HG03108 (cell line): ENCODE results near the gene CALHM2.

Source experiments
- ATAC-seq: cut with Tn5 transposase; IDR thresholded peaks from one replicate; pipeline ENCODE4 v1.9.1; 2021; ENCODE audit warnings: moderate library complexity; ENCODE audit not compliant: unreplicated experiment

CALHM2 gene

DNA sequence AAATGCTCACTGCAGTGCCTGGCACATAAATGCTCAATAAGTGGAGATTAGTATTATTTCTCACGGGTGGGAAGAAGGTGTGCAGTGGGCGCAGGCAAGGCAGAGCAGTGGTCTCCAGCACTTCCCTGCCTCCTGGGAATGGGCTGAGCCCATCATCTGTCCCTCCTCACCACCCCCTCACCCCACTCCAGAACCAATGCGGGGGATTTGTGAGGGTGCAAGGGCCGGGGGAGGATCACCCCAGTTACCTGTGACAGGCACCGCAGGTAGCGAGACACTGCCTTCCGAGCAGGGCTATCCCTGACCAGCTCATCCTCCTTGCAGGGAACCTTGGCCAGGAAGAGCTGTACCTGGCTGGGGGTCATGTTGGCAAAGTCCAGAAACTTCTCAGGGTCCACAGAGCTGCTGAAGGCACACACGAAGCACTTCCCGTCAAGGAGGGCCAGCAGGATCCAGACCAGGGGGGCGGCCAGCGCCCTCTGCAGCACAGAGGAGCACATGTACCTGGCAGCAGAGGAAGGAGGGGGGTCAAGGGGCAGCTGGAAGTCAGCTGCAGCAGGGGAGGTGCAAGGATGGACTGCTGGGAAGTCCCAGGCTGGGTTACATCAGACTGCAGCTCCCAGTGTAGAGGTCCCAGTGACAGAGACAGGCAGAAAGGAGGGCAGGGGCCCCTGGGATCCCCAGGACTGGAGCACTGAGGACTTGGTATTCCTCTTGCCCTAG, 24.0 kb upstream of the CALHM2 start:
- ATAC-seq: peak; percentile 47

DNA sequence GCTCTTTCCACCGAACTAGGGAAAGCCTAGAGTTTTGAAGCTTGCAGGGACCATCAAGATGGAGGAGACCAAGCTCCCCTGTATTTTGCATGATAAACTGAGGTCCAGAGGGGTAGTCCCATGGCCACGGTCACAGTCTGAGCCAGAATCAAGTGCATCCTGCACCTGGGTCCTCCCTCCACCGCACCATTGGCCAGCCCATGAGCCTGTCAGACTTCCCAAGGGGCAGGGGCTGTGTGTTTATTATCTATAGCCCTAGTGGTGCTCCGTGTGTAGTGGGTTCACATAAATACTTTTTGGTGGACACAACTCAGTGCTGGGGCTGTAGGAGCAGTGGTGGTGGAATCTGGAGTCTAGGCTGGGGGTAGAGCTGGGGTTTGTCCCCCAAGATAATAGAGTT, 23.3 kb upstream of the CALHM2 start:
- no peak for ATAC-seq

DNA sequence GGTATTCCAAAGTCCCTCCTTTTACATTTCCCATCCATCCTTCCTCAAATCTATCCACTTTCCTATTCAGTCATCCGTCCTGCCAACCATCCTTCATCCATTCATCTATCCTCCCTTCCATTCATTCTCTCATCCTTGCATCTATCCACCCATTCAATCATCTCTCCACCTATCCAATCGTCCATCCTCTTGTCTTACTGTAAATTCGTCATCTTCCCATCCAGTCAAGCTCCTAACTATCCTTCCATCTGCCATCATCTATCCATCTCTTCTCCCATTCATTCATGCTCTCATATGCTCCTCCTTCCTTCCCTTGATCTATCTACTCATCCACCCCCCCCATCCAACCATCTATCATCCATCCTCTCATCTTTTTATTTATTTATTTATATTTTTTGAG, 21.9 kb upstream of the CALHM2 start:
- no peak for ATAC-seq

DNA sequence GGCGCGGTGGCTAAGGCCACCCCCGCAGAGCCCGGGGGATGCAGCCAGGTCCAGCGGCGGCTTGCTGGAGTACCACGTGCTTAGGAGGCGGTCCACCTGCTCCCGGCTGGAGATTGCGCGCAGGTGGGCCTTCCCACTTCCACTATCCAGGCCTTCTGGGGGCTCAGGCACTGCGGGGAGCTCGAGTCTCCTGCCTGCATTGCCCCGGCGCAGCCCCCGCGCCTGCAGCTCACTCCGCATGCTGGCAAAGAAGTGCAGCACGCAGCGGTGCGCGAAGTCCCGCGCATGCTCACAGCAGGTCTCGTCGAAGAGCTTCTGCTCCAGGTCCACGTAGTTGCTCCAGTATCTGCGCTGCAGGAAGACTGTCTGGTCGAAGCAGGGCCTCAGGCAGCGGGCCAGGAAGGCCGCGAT, 21.1 kb upstream of the CALHM2 start:
- no peak for ATAC-seq

DNA sequence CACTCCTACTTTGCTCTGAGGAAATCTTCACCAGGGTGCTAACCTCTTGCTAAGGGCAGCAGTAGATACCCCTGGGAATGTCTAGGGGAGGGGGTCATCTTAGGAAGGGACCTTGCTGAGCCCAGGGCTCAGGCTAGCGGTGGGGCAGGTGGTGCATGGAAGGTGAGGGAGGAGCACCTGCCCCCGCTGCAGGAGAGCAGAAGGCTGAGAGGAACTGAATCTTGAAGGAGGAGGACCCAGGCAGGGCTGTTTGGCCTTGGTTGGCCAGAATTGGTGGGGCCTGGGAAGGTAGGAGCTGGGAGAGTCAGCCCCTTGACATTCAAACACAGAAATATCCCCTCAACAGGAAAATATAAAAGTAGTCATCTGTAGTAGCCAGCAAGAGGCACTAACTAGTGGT, 19.8 kb upstream of the CALHM2 start:
- ATAC-seq: peak; percentile 28

DNA sequence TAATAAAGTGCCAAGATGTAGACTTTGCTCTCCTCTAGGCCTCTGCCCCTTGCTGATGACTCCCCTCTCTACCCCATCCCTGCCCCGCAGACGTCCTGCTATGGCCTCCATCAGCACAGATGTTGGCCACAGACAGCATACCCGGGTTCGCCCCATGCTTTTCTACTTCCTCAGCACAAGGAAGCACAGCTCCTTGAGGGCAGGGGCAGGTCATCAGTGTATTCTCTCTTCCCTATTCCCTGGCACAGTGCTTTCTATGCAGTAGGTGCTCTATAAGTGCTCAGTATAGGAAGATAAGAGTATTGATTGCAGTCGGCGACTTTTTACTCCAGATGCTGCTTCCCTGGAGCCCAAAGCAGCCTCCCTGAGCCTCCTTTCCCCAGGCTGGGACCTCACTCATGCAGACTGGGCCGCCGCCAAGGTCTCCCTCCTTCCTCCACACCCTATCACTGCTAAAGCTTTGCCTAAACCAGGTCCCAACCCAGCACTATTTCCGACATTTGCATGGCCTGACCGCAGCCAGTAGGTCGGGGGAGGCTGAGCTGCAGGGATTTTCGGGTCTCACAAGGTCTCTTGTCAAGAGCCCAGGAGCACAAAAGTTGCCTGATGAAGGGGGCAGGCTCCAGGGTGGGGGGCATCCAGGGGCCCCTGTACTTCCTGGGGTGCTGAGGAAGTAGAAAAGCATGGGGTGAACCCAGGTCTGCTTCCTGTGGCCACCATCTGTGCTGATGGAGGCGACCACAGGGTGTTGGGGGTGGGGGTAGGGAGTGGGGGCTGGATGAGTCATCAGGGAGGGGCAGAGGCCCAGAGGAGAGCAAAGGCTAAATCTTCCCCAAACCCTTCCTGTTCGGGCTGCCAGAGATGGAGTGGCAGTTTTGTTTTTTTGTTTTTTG, 18.8 kb upstream of the CALHM2 start:
- ATAC-seq: peak; percentile 59

DNA sequence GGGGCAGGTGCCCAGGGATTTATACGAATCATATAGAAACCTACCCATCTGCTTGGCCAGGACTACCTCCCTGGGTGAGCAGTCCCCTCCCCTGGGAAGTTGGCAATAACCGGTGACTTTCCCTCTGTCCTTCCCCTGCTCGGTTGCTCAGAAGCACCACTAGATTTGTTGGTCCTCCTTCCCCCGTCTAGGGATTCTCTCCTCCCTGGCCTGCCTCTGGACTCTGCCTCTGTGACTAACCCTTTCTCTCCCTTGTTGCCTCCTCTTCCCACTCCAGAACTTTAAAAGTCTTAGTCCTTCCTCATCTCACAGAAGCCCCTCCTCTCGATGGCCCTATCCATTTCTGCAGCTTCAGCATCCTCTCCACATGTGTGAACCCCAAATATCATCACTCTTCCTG, 17.0 kb upstream of the CALHM2 start:
- ATAC-seq: no peak

DNA sequence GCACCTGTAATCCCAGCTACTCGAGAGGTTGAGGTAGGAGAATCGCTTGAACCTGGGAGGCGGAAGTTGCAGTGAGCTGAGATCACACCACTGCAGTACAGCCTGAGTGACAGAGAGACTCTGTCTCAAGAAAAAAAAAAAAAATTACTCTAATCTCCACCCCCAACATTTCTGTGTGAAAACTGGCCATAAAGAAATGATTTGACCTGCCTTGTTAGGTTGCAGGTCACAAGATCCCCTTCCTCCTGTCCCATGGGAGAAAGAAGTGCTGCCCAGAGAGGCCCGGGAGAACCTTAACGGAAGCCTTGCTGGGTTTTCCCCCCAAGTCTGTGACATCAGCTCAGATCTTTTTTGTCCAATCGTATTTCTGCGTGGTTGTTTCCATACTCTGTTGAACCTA, 15.2 kb upstream of the CALHM2 start:
- peak; percentile 20 for ATAC-seq

DNA sequence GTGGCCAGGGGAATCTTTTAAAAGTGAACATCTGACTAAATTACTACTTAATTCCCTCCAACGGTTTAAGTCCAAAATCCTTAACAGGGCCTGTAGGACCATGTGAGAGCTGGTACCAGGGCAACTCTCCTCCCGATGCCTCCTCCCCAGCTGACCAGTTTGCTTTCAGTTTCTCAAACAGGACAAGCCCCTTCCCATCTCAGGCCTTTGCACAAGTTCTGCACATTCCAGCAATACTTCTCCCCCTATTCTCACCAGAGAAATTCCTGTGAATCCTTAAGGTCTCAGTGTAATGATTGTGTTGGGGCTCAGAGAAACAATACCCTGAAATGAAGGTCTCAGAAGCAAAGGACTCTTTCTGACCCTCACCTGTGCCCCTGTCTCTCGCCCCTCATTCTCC, 14.6 kb upstream of the CALHM2 start:
- ATAC-seq: no peak

DNA sequence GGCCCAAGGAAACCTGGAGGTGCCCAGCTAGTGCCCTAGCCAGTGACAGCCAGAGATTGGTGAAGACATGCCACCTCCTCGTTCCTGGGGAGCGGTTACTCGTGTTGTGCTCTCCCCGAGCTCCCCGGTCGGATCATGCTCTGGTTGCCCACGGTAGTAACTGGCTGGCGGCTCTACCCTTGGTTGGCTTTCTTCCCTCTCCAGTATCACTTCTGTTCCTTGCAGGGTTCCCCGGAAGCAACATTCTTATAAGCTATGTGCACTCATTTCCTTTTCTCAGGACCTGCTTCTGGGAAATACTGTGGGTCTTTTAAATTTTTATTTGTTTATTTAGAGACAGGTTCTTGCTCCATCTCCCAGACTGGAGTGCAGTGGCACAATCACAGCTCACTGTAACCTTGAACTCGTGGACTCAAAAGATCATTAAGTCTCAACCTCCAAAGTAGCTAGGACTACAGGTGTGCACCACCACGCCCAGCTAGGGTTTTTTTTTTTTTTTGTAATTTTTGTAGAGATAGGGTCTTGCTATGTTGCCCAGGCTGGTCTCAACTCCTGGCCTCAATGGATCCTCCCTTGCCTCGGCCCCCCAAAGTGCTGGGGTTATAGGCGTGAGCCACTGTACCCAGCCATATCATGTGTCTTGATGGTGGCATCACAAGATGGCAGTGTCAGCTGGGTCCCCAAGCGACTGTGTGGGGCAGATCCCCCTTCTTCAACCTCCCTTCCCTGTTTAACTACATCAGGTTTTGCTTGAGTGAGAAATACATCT, 13.4 kb upstream of the CALHM2 start:
- ATAC-seq: no peak

DNA sequence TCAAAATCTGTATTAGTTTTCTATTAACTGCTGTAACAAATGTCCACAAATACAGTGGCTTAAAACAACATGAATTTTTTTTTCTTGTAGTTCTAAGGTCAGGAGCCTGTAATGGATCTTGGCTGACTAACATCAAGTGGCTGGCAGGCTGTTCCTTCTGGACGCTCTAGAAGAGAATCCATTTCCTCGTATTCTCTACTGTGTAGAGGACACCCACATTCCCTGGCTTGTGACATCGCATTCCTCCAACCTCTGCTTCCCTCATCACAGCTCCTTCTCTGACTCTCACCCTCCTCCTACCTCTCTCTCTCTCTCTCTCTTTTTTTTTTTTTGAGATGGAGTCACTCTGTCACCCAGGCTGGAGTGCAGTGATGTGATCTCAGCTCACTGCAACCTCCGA, 11.3 kb upstream of the CALHM2 start:
- no peak for ATAC-seq

DNA sequence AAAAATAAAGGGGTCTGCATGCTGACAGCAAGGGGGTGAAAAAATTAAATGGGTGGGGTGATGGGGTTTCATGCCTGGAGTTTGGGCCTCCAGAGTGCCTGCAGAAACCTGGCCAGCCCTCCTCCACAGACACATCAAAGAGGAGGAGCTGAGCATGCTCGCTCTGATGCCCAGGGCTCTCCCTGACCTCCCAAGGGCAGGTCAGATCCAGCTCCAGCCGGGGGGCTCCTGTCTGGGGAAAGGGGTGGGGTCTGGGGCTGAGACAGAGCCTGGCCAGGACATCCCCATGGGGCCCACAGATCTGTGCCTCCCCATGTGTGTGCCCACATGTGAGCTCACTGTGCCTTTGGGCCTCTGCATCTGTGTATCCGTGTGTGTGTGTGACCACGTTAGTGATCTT, 7.4 kb upstream of the CALHM2 start:
- no peak for ATAC-seq

DNA sequence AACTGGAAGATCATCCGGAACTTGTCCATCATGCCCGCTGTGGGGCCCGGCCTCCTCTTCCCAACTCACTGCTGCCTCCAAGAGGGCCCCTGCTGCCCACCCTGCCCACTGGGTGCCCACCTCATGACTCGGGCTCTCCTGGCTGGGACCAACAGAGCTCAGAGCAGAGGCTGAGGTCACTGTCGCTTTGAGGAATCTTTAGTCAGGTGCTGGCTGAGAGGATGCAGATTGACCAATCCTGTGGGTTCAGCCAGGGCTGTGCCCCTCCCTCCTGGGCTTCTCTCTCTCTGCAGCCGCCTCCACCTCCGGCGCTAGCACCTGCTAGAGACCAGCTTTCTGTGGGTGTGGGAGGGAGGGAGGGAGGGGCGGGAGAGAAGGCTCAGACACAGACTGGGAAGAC, 6.5 kb upstream of the CALHM2 start, which contains the start of gene CALHM1:
Gene CALHM1 (minus strand): TSS at position 181 of the 400 bp plus-strand sequence. CDS start 149 bp downstream, at position 32.
- peak; percentile 58 for ATAC-seq

DNA sequence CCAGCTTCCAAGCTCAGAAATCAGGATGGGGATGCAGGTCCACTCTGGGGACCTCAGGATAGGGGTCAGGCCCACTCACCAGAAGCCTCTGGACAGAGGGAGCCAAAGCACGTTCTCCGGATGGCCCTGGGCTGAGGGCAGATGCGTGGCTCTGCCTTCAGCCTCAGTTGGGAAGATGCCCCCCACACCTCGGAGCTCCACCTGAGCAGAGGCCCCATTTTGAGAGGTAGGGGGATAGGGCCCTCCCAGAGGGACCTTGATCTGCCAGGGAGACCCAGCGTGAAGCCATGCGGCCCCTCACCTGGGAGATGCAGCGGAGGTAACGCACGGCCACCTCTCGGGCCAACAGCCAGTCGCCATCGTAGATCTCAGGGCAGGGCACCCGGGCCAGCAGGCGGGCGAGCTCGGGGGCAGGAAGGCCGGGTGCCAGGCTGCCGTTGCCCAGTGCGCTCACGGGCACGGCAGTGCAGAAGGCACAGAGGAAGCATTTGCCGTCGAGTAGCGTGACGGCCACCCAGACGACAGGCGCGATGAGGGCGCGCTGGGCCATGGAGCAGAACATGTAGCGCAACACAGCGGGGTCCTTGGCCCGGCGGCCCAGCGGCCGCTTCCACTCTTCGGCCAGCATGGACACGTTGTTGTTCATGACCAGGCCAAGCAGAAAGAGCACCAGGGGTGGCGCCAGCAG, 5.9 kb upstream of the CALHM2 start:
- ATAC-seq: no peak

DNA sequence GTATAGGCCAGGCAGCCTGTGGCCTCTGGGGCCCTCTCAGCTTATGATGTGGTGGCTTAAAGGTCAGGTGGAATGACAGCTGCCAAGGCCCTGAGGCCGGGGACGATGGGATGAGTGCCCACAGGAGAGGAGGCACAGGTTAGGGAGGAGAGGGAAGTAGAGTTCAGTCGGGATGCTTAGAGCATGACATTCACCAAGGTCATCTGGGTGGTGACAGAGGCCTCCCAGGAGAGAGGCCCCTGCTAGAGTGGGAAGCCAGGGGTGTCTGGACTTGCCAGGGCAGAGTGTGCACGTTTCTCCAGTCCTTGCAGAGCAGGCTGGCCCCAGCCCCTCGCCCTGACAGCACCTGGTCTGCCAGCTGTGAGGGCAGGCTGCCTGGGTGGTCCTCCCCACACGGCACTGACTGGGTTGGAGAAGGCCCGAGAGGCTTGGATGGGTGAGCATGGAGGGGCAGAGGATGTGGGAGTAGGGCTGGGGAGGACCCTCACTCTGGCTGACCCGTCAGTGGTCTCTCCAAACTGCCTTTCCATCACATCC, 5.1 kb upstream of the CALHM2 start:
- ATAC-seq: no peak

DNA sequence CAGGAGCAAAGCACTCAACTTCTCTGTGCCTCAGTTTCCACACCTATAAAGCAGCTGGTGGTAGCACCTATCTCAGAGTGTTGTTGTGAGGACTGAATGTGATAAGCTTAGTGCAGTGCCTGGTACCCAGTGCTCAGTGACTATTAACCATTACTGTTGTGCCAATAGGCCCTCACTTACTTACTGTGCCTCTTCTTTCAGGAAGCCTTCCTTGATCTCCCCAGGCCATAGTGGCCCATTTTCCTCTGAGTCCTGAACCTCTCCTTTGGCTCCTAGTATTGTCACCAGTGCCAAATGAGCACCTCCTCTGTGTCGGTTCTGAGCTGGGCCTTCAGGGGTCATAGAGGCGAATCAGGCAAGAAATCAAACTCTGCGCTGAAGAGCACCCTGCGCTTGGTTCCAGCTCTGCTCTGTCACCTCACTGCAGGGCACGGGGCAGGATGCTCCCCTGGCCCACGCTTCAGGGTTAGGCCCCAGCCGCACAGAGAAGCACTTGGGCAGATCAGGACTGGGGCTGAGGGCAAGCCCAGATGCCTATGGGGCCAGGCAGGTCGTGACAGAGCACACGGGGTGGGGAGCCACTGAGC, 4.0 kb upstream of the CALHM2 start:
- no peak for ATAC-seq

DNA sequence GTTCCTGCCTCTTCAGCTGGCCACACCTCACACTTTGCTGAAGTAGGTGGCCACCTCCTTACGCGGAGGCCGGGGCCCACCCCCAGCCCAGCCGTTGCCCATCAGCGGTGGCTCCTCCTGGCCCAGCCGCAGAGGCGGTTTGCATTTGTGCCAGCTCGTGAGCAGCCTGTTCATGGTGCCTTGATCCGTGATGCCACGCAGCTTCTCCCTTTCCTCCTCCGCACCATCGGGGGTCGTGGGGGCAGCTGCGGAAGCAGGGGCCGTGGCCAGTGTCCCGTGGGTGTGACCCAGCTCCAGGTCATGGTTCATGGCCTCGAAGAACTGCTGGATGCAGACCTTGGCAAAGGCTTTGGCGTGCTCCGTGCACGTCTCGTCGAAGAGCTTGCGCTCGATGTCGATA, 3.1 kb upstream of the CALHM2 start:
- ATAC-seq: no peak

DNA sequence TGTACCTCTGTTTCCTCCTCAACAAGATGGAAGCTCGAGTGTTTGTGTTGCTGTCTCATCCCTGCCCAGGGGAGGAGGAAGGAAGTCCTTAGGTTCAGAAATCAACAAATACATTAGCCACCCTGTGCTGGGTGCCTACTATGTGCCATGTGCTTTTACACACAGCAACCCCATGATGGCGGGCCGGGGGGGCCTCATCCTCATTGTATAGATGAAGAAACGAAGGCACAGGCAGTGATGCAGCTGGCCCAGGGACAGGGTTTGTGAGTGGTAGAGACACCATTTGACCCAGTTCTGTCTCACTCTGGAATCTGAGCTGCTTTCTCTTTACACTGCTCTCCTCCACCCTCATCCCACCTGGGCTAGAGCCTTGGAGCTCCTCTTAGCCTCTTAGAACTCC, 1.9 kb upstream of the CALHM2 start:
- ATAC-seq: no peak

DNA sequence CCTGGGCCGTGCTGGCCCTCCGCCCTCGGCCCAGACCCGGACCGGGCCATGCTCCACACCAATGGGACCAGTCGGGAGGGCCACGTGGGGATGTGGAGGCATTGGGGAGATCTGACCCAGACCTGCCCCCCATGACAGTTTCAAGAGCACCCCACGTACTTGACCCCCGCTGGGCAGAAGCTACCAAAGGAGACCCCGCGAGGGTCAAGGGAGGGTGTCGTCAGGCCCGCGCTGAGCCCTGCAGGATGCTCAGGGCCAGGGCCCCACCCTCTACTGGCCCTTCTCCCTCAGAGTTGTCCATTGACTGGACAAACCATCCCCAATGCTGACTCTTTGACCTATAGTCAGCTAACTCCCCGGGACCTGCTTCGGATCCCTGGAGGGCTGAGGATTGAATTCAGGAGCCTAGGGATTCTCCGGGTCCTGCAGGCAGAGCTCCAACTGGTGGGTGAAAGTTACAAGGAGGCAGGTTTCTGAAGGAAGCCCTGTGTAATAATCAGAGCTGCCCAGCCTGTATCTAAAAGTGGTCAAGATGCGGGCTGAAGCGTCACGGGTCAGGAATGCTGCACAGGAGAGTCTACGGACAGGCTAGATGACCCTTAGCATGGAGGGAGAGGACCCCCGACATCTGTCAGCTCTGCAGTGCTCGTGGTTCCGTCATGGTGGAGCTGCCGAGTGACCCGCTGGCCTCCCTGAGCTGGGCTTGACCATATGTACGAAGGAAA, 498 bp upstream of the CALHM2 start:
- ATAC-seq: no peak
